GM06990 (cell line): Measurements from ENCODE around the gene BHLHE40.
A peak's percentile ranks its signal among the peaks of the same experiment; 100 is the strongest.

ENCODE experiments used
- DNase-seq: peaks from one replicate; pipeline ENCODE4 v3.0.0-alpha.2; 2011; ENCODE audit not compliant: insufficient read length; ENCODE audit errors: extremely low read depth
- H3K27me3 ChIP-seq: replicated peaks from 2 replicates; pipeline ENCODE4 v1.6.0; 2011; ENCODE audit warnings: low read length; ENCODE audit not compliant: control insufficient read depth, insufficient read depth
- H3K36me3 ChIP-seq: 2 replicates; pipeline ENCODE4 v1.5.1; 2011; ENCODE audit warnings: low read length; ENCODE audit not compliant: control insufficient read depth, insufficient read depth
- H3K4me3 ChIP-seq: replicated peaks from 2 replicates; pipeline ENCODE4 v1.5.1; 2011; ENCODE audit warnings: low read depth, mild to moderate bottlenecking, control low read depth, low read length
- TF ChIP-seq, protein P1 (sequence below): IDR thresholded peaks from 2 replicates; pipeline ENCODE4 v1.5.1; 2011; ENCODE audit warnings: low read length, control low read depth, mild to moderate bottlenecking, inconsistent platforms; ENCODE audit not compliant: insufficient read depth, poor library complexity, severe bottlenecking

Gene BHLHE40

DNA sequence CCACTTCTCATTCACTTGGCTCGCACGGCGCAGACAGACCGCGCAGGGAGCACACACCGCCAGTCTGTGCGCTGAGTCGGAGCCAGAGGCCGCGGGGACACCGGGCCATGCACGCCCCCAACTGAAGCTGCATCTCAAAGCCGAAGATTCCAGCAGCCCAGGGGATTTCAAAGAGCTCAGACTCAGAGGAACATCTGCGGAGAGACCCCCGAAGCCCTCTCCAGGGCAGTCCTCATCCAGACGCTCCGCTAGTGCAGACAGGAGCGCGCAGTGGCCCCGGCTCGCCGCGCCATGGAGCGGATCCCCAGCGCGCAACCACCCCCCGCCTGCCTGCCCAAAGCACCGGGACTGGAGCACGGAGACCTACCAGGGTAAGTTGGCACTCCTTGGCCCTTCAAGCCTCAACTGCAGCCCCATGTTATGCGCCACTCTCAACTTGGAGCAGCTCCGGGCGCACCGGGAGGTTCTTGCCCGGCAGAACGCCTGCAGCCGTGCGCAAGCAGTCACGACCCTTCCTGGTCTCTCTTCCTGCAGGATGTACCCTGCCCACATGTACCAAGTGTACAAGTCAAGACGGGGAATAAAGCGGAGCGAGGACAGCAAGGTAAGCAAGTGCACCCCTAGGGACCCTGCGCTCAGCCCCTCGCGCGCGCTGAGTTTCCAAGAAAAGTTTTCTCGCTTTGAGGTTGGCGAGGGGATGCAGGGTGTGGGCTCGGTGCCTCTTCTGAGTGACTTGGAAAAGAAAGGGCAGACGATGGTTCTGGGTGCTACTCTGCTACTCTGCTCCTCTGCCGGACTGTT lies at the start of gene BHLHE40:
Gene BHLHE40 (plus strand): TSS at position 10 of the 801 bp plus-strand sequence. CDS start 282 bp downstream, at position 292.
- peaks cover 9% of the 10 kb centered on the region for H3K36me3 ChIP-seq
- DNase-seq = no peak
- TF ChIP-seq, protein P1, sequence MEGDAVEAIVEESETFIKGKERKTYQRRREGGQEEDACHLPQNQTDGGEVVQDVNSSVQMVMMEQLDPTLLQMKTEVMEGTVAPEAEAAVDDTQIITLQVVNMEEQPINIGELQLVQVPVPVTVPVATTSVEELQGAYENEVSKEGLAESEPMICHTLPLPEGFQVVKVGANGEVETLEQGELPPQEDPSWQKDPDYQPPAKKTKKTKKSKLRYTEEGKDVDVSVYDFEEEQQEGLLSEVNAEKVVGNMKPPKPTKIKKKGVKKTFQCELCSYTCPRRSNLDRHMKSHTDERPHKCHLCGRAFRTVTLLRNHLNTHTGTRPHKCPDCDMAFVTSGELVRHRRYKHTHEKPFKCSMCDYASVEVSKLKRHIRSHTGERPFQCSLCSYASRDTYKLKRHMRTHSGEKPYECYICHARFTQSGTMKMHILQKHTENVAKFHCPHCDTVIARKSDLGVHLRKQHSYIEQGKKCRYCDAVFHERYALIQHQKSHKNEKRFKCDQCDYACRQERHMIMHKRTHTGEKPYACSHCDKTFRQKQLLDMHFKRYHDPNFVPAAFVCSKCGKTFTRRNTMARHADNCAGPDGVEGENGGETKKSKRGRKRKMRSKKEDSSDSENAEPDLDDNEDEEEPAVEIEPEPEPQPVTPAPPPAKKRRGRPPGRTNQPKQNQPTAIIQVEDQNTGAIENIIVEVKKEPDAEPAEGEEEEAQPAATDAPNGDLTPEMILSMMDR = peak; percentile 7
- H3K27me3 ChIP-seq = no peaks in the 10 kb centered on the region
- peak within 1 kb of the TSS; percentile 96 for H3K4me3 ChIP-seq

DNA sequence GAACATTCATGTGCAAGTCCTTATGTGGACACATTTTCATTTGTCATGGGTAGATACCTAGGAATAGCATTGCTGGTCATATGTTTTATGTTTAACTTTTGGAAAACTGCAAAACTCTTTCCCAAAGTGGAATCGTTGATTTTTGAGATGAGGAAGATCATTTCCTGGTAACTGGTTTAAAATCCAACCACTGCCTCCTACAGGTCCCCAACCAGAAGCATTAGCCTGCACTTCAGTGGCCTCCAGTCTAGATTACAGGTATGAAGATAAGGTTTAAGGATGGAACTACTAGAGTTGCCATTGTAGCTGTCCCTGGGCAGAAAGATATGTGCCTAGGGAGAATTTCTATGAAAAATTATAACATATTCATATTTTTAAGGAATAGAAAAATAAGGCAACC lies 48.7 kb upstream of the BHLHE40 start:
- no peaks in the 10 kb centered on the region for H3K36me3 ChIP-seq
- no peaks in the 10 kb centered on the region; the same call in 1 of the 2 replicates for H3K27me3 ChIP-seq
- TF ChIP-seq, protein P1 = no peak
- DNase-seq = no peak
- H3K4me3 ChIP-seq = no peak overlapping the region

DNA sequence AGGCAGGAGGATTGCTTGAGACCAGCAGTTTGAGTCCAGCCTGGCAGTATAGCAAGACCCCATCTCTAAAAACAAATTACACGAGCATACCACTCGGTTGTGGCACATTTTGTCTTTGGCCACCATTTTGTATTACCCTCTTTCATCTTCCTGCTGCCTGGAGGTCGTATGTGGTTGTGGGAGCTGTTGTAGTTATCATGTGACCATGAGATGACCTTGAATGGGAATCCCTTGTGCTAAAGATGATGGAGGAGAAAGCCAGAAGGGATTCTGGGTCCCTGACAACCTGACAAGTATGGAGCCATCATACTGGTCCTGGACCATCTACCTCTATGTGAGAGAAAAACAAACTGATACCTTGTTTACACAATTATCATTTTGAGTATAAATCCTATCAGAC lies 45.2 kb upstream of the BHLHE40 start:
- no peaks in the 10 kb centered on the region for H3K36me3 ChIP-seq
- DNase-seq = no peak
- TF ChIP-seq, protein P1 = no peak
- no peak overlapping the region for H3K4me3 ChIP-seq
- no peaks in the 10 kb centered on the region; the same call in 1 of the 2 replicates for H3K27me3 ChIP-seq

DNA sequence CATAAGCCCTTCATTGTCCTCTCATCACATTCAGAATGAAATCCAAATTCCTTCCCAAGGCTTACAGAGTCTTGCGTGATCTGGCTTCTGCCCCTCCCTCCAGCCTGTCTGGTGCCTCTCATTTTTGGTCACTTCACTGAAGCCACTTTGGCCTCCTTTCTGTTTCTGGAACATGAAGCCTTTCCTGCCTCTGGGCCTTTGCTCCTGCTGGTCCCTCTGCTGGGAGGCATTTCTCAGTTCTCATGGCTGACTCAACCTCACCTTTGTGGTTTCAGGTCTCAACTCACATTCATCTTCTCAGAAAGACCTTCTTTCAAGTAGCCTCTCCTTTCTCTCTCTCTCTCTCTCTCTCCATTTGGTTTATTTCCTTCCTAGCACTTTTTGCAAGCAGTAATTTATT lies 43.9 kb upstream of the BHLHE40 start:
- no peaks in the 10 kb centered on the region for H3K27me3 ChIP-seq
- TF ChIP-seq, protein P1 = no peak
- DNase-seq = peak; percentile 52
- no peak overlapping the region for H3K4me3 ChIP-seq
- H3K36me3 ChIP-seq = no peaks in the 10 kb centered on the region

DNA sequence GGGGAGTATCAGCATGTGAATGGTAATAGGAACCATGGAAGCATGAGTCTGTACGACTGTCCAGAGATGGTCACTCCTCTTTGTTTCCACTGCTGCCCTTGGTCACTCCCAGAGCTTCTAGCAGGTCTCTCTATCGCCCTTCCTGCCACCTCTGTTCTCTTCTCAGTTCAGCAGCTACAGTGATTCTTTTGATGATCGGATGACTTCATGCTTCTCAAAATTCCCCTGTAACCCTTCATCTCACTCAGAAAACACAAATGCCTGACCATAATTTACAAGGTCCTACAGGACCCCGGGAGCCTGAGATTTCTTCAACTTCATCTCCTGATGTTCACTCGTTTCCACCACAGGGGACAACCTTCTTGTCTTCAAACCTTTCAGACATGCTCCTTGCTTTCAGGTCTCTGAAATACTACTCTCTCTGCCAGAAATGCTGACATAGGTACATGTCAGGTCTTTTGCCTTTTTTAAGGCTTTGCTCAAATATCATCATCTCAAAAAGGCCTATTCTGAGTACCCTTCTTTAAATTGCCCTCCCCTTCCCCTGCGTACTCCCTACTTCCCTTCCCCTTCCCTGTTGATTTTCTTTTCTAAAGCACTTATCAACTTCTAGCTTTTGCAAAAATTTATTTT lies 42.1 kb upstream of the BHLHE40 start:
- Histone ChIP-seq H3K36me3 (no peaks in the 10 kb centered on the region), H3K4me3 (no peak overlapping the region), H3K27me3 (no peaks in the 10 kb centered on the region)
- peak; percentile 38 for DNase-seq
- TF ChIP-seq, protein P1 = no peak
